Osteoblast (primary cell): ENCODE data around the gene ST3GAL3. TPM values are rescaled to one million over a fixed set of nuclear protein-coding genes. Genes with fewer than 3 reads are reported as not detected.

Experiments
- DNase-seq: peaks from one replicate; pipeline ENCODE4 v3.0.0; 2011; ENCODE audit warnings: low spot score, mixed read lengths; ENCODE audit not compliant: insufficient read length; ENCODE audit errors: missing footprints
- H2AFZ ChIP-seq: 2 replicates; pipeline ENCODE4 v1.6.0; 2011; ENCODE audit warnings: mild to moderate bottlenecking, low read length
- H3K27ac ChIP-seq: 2 replicates; pipeline ENCODE4 v1.5.1; 2011; ENCODE audit warnings: mild to moderate bottlenecking, low read depth, low read length, moderate library complexity
- H3K27me3 ChIP-seq: 2 replicates; pipeline ENCODE4 v1.6.0; 2012; ENCODE audit warnings: mild to moderate bottlenecking, control low read depth, inconsistent platforms, low read length, moderate library complexity; ENCODE audit not compliant: insufficient read depth
- H3K36me3 ChIP-seq: 2 replicates; pipeline ENCODE4 v1.5.1; 2011; ENCODE audit warnings: mild to moderate bottlenecking, low read length, control low read depth, moderate library complexity; ENCODE audit not compliant: insufficient read depth
- H3K4me1 ChIP-seq: 2 replicates; pipeline ENCODE4 v1.5.1; 2011; ENCODE audit warnings: mild to moderate bottlenecking, low read length, control low read depth, moderate library complexity; ENCODE audit not compliant: insufficient read depth
- H3K4me2 ChIP-seq: 2 replicates; pipeline ENCODE4 v1.6.0; 2011; ENCODE audit warnings: mild to moderate bottlenecking, low read length; ENCODE audit not compliant: insufficient read depth
- H3K4me3 ChIP-seq: fragments of 200-600 bp; sonication (generic); 3 replicates; pipeline ENCODE4 v1.5.1; 2012; ENCODE audit warnings: mild to moderate bottlenecking, low read length, inconsistent platforms; ENCODE audit not compliant: insufficient read depth
- H3K79me2 ChIP-seq: 2 replicates; pipeline ENCODE4 v1.6.0; 2012; ENCODE audit warnings: mild to moderate bottlenecking, low read length, control low read depth, inconsistent platforms; ENCODE audit not compliant: insufficient read depth
- H3K9me3 ChIP-seq: 2 replicates; pipeline ENCODE4 v1.5.1; 2011; ENCODE audit warnings: low read depth, low read length, control low read depth
- H4K20me1 ChIP-seq: 2 replicates; pipeline ENCODE4 v1.6.0; 2012; ENCODE audit warnings: mild to moderate bottlenecking, low read length, control low read depth; ENCODE audit not compliant: insufficient read depth
- CTCF ChIP-seq: IDR thresholded peaks from 2 replicates; pipeline ENCODE4 v1.5.1; 2011; ENCODE audit warnings: mild to moderate bottlenecking, low read depth, low read length, moderate library complexity; ENCODE audit errors: extremely low read depth
- total RNA-seq: library from RNA; depleted of rRNA; stranded (reverse); fragments of >200 nt; gene quantifications from 2 replicates; pipeline ENCODE4 v1.2.3, GENCODE V29; 2012

The ST3GAL3 gene
- total RNA-seq, 1 donor = 18.5 TPM

- no peak for DNase-seq
- H3K4me2 ChIP-seq = no peak overlapping the region
- H3K9me3 ChIP-seq = peaks cover 2% of the 10 kb centered on the region
- no peaks in the 10 kb centered on the region for H3K27me3 ChIP-seq
- H4K20me1 ChIP-seq = no peaks in the 10 kb centered on the region
- no peak for TF ChIP-seq CTCF
- H3K27ac ChIP-seq = no peak overlapping the region
- H3K4me3 ChIP-seq = no peak overlapping the region
- no peaks in the 10 kb centered on the region for H3K4me1 ChIP-seq
- H3K79me2 ChIP-seq = no peaks in the 10 kb centered on the region
- H3K36me3 ChIP-seq = no peaks in the 10 kb centered on the region
- H2AFZ ChIP-seq = no peak overlapping the region
These were observed 98.8 kb downstream of the ST3GAL3 start for GRCh38 chr1:43806183-43806582.

GRCh38 chr1:43809097-43809673, 101.8 kb downstream of the ST3GAL3 start:
- Histone ChIP-seq H2AFZ (no peak overlapping the region), H3K9me3 (peaks cover 2% of the 10 kb centered on the region), H3K4me3 (no peak overlapping the region), H3K4me2 (no peak overlapping the region), H3K27me3 (no peaks in the 10 kb centered on the region), H4K20me1 (no peaks in the 10 kb centered on the region), H3K27ac (no peak overlapping the region), H3K36me3 (no peaks in the 10 kb centered on the region), H3K79me2 (no peaks in the 10 kb centered on the region), H3K4me1 (no peaks in the 10 kb centered on the region)
- no peak for TF ChIP-seq CTCF
- peak; percentile 71 for DNase-seq

- no peak for TF ChIP-seq CTCF
- H3K4me2 ChIP-seq = no peak overlapping the region
- peaks cover 16% of the 10 kb centered on the region for H3K36me3 ChIP-seq
- DNase-seq = no peak
- H3K9me3 ChIP-seq = peaks cover 2% of the 10 kb centered on the region
- H4K20me1 ChIP-seq = no peaks in the 10 kb centered on the region
- H2AFZ ChIP-seq = no peak overlapping the region
- H3K79me2 ChIP-seq = no peaks in the 10 kb centered on the region
- no peak overlapping the region for H3K4me3 ChIP-seq
- no peaks in the 10 kb centered on the region for H3K27me3 ChIP-seq
- H3K4me1 ChIP-seq = no peaks in the 10 kb centered on the region
- no peak overlapping the region for H3K27ac ChIP-seq
These were observed 105.2 kb downstream of the ST3GAL3 start for GRCh38 chr1:43812579-43812978.

- H3K27me3 ChIP-seq = no peaks in the 10 kb centered on the region
- no peak overlapping the region for H3K4me3 ChIP-seq
- TF ChIP-seq CTCF = no peak
- no peak overlapping the region for H3K4me2 ChIP-seq
- peaks cover 22% of the 10 kb centered on the region for H3K36me3 ChIP-seq
- H2AFZ ChIP-seq = no peak overlapping the region
- peak; percentile 4 for DNase-seq
- no peaks in the 10 kb centered on the region for H3K79me2 ChIP-seq
- no peaks in the 10 kb centered on the region for H4K20me1 ChIP-seq
- no peaks in the 10 kb centered on the region for H3K4me1 ChIP-seq
- no peaks in the 10 kb centered on the region for H3K9me3 ChIP-seq
- H3K27ac ChIP-seq = no peak overlapping the region
These were observed 107.1 kb downstream of the ST3GAL3 start for GRCh38 chr1:43814401-43814800.
